Muscle layer of colon (tissue), 2 donors: ENCODE measurements around the gene SPIN4.

ENCODE experiments used
- H3K27ac ChIP-seq: one replicate; pipeline ENCODE4 v1.7.0; 2013; ENCODE audit warnings: low read depth, mild to moderate bottlenecking, low read length, moderate library complexity
- H3K27me3 ChIP-seq, 2 donors: one replicate each; pipeline ENCODE4 v1.7.0; 2013; ENCODE audit warnings: low read length in 2 of 2, mild to moderate bottlenecking in 2 of 2; ENCODE audit not compliant: insufficient read depth in 2 of 2, control insufficient read depth in 1 of 2
- H3K36me3 ChIP-seq: one replicate; pipeline ENCODE4 v1.7.0; 2013; ENCODE audit warnings: mild to moderate bottlenecking, low read length; ENCODE audit not compliant: insufficient read depth
- H3K4me1 ChIP-seq: one replicate; pipeline ENCODE4 v1.7.0; 2013; ENCODE audit warnings: mild to moderate bottlenecking, low read length; ENCODE audit not compliant: insufficient read depth
- H3K4me3 ChIP-seq, 2 donors: one replicate each; pipeline ENCODE4 v1.7.0; 2013; ENCODE audit warnings: low read length in 2 of 2, low read depth in 1 of 2, mild to moderate bottlenecking in 1 of 2, moderate library complexity in 1 of 2
- H3K9ac ChIP-seq: one replicate; pipeline ENCODE4 v1.7.0; 2013; ENCODE audit warnings: low read length
- H3K9me3 ChIP-seq: one replicate; pipeline ENCODE4 v1.7.0; 2013; ENCODE audit warnings: mild to moderate bottlenecking, low read length
- donor health status: abdominal sarcoma.
- donor health status: Adenocarcinoma of cecum.

SPIN4 gene

GRCh38 chrX:63349307-63349706 is 1.8 kb downstream of the SPIN4 start:
- no peaks in the 10 kb centered on the region for H3K36me3 ChIP-seq
- H3K9ac ChIP-seq = no peak overlapping the region
- no peaks in the 10 kb centered on the region for H3K4me1 ChIP-seq
- no peaks in the 10 kb centered on the region for H3K9me3 ChIP-seq
- no peak overlapping the region for H3K27ac ChIP-seq
- no peaks in the 10 kb centered on the region for H3K27me3 ChIP-seq
- no peak overlapping the region for H3K4me3 ChIP-seq

GRCh38 chrX:63330681-63331080 is 20.5 kb downstream of the SPIN4 start:
- no peaks in the 10 kb centered on the region for H3K9me3 ChIP-seq
- H3K4me1 ChIP-seq = no peaks in the 10 kb centered on the region
- H3K9ac ChIP-seq = no peak overlapping the region
- no peaks in the 10 kb centered on the region for H3K36me3 ChIP-seq
- H3K27me3 ChIP-seq = no peaks in the 10 kb centered on the region
- no peak overlapping the region for H3K27ac ChIP-seq
- H3K4me3 ChIP-seq = no peak overlapping the region

DNA sequence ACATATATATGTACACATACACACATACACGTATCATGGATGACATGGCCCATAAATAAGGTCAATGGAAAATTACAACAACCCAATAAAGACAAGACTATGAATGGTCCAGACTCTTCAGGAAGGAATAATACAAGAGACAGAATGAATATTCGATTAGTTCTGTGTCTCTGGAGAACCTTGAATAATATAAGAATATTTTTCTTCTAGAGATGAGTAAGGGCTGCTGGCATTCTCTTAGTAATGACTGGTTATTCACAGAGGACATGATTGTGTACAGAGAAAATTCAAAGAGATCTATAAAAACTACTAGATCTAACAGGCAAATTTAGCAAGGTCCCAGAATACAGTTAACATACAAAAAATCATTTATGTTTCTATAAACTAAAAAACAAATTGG is 23.3 kb downstream of the SPIN4 start:
- no peak overlapping the region for H3K9ac ChIP-seq
- H3K9me3 ChIP-seq = no peaks in the 10 kb centered on the region
- no peak overlapping the region for H3K27ac ChIP-seq
- H3K4me1 ChIP-seq = no peaks in the 10 kb centered on the region
- H3K27me3 ChIP-seq = no peaks in the 10 kb centered on the region
- H3K36me3 ChIP-seq = no peaks in the 10 kb centered on the region
- no peak overlapping the region for H3K4me3 ChIP-seq

- Histone ChIP-seq H3K4me1 (no peaks in the 10 kb centered on the region), H3K9me3 (no peaks in the 10 kb centered on the region), H3K9ac (no peak overlapping the region), H3K36me3 (no peaks in the 10 kb centered on the region), H3K27ac (no peak overlapping the region), H3K4me3 (no peak overlapping the region), H3K27me3 (no peaks in the 10 kb centered on the region)
Measured at GRCh38 chrX:63299596-63299995, 51.5 kb downstream of the SPIN4 start.
